HUES48 (cell line): ENCODE results near the gene STX3.
"Not testable (repeated sequence)": the region's sequence is repeated elsewhere in the genome, so short reads cannot be mapped to it uniquely, and the experiment has no call there.

Experiments used
- H3K27ac ChIP-seq: one replicate; pipeline ENCODE4 v1.7.0; 2013; ENCODE audit warnings: low read depth, low read length, inconsistent platforms
- H3K27me3 ChIP-seq: 2 replicates; pipeline ENCODE4 v1.6.1; 2013; ENCODE audit warnings: mild to moderate bottlenecking, low read length; ENCODE audit not compliant: control insufficient read depth, insufficient read depth
- H3K36me3 ChIP-seq: 2 replicates; pipeline ENCODE4 v1.6.1; 2013; ENCODE audit warnings: low read length; ENCODE audit not compliant: control insufficient read depth, insufficient read depth
- H3K4me1 ChIP-seq: 2 replicates; pipeline ENCODE4 v1.6.1; 2013; ENCODE audit warnings: mild to moderate bottlenecking, low read length; ENCODE audit not compliant: control insufficient read depth, insufficient read depth
- H3K4me3 ChIP-seq: 2 replicates; pipeline ENCODE4 v1.5.1; 2013; ENCODE audit warnings: mild to moderate bottlenecking, low read depth, low read length
- H3K9ac ChIP-seq: 2 replicates; pipeline ENCODE4 v1.6.1; 2013; ENCODE audit warnings: mild to moderate bottlenecking, low read depth, low read length, moderate library complexity
- H3K9me3 ChIP-seq: 2 replicates; pipeline ENCODE4 v1.6.1; 2013; ENCODE audit warnings: low read length; ENCODE audit not compliant: control insufficient read depth, insufficient read depth

STX3 gene

DNA sequence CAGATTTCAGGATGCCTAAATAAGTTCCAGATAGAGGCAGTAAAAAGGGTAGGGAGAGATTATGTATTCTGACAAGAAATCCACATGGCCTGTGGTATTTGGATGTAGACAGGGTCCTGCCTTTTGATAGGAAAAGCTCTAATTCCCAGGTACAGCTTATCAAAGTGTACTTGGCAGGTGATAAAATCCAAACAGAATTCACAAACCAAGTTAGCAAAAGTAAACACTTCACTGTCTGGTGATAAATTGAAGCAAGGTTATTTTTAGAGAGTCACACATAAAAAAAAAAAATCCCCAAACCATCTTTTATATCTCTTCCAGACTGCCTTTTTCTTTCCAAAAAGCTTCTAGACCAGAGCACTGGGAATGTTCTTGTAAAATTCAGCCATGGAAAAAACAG lies 84.4 kb downstream of the STX3 start:
- Histone ChIP-seq H3K4me1 (no peaks in the 10 kb centered on the region), H3K4me3 (no peak overlapping the region), H3K36me3 (no peaks in the 10 kb centered on the region), H3K9me3 (no peaks in the 10 kb centered on the region), H3K9ac (no peak overlapping the region), H3K27me3 (no peaks in the 10 kb centered on the region), H3K27ac (no peak overlapping the region)

DNA sequence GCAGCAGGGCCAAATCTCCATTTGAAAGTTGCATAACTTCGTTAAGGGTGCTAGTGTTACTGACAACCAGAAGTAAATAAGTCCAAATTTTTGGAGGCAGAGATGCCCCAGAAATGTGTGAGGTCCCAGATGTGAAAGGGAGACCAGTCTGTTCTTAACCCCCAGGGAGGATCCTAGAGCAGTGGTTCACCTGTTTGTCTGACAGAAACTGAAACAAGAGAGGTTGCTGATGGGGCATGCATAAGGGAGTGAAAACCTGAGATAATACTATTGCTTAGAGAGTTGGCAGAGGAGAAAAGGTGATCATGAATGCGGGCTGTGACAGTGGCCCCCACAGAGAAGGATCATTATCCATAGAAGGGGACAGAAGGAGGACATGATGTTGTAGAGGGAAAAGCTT lies 86.3 kb downstream of the STX3 start:
- Histone ChIP-seq H3K27me3 (no peaks in the 10 kb centered on the region), H3K4me1 (peaks cover 8% of the 10 kb centered on the region), H3K9me3 (no peaks in the 10 kb centered on the region), H3K27ac (no peak overlapping the region), H3K4me3 (no peak overlapping the region), H3K36me3 (no peaks in the 10 kb centered on the region), H3K9ac (no peak overlapping the region)

DNA sequence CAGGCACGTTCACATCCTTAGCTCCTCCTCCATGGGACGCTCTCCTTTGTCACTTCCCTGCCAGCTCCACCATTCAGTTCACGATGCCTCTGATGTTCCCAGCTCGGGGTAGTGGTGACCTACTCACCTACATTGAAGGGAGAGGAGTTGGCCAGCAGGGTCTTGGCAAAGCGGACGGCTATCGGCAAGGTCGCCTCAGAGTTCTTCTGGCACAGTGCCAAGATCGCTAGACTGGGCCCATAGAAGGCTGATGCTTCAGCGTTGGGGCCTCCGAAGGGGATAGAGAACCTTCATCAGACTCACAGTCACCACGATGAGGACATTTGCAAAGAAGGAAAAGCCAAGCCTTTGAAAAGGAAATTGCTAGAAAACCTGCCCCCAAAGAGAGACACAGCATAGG lies 87.1 kb downstream of the STX3 start:
- Histone ChIP-seq H3K4me3 (no peak overlapping the region), H3K9ac (no peak overlapping the region), H3K36me3 (no peaks in the 10 kb centered on the region), H3K4me1 (peaks cover 12% of the 10 kb centered on the region), H3K9me3 (no peaks in the 10 kb centered on the region), H3K27ac (no peak overlapping the region), H3K27me3 (no peaks in the 10 kb centered on the region)

DNA sequence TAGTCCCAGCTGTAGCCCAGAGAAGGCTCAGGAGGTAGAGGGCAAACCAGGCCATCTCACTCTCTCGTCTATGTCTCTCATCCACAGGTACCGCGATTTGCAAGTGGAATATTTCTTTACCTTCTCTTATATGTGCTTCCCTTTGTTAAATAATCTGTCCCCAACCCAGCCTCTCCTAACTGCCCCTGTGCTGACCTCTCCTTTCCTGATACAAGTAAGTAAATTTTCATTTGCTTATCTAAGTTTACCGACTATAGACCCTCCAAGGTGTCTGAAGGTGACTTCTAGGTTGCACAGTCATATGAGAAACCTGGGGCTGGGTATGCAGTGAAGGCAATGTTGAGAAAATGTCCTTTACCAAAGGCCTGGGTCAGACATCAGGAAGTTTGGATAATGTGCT lies 90.2 kb downstream of the STX3 start, which contains the start of gene CBLIF:
Gene CBLIF (minus strand): TSS at position 101 of the 400 bp plus-strand sequence. CDS start 46 bp downstream, at position 55.
- H3K9ac ChIP-seq, result no peak within 1 kb of the TSS
- peaks cover 12% of the 10 kb centered on the region for H3K4me1 ChIP-seq
- no peaks in the 10 kb centered on the region for H3K36me3 ChIP-seq
- H3K9me3 ChIP-seq, result no peaks in the 10 kb centered on the region
- H3K27me3 ChIP-seq, result no peaks in the 10 kb centered on the region
- H3K4me3 ChIP-seq, result no peak within 1 kb of the TSS
- H3K27ac ChIP-seq, result no peak within 1 kb of the TSS

DNA sequence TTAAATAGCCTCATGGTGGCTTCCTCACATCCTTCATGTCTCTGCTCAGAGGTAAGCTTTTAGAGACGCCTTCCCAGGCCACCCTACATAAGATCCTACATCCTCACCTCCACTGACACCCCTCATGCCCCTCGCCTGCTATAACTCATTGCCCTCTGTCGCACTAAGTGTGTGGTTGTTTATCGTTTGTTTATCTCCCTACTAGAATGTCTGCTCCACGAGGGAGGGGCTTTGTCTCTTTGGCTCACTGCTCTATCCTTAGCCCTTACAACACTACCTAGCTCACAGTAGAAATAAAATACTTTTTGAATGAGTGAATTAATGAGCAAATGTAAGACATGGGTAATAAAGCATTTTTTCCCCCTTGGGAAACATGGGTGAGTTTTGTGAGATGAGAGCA lies 91.4 kb downstream of the STX3 start:
- H3K36me3 ChIP-seq, result no peaks in the 10 kb centered on the region
- no peaks in the 10 kb centered on the region for H3K9me3 ChIP-seq
- no peaks in the 10 kb centered on the region for H3K27me3 ChIP-seq
- no peak overlapping the region for H3K9ac ChIP-seq
- no peak overlapping the region for H3K27ac ChIP-seq
- H3K4me3 ChIP-seq, result no peak overlapping the region
- H3K4me1 ChIP-seq, result peaks cover 12% of the 10 kb centered on the region

DNA sequence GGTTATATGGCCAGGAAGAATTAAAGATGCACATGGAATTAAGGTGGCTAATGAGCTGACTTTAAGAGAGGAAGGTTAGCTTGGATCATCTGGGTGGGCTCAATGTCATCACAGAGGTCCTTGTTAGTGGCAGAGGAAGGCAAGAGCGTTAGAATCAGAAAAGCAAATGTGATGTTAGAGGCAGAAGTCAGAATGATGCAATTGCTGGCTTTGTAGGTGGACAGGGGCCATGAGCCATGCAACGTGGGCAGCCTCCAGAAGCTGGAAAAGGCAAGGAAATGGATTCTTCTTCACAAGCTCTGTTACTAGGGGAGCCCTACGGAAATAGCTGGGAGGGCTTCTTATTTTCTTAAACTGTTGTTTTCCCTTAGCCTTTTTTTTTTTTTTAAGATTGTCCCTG lies 92.5 kb downstream of the STX3 start:
- Histone ChIP-seq H3K4me1 (peaks cover 12% of the 10 kb centered on the region), H3K27ac (no peak overlapping the region), H3K9ac (no peak overlapping the region), H3K9me3 (no peaks in the 10 kb centered on the region), H3K36me3 (no peaks in the 10 kb centered on the region), H3K27me3 (no peaks in the 10 kb centered on the region), H3K4me3 (no peak overlapping the region)

DNA sequence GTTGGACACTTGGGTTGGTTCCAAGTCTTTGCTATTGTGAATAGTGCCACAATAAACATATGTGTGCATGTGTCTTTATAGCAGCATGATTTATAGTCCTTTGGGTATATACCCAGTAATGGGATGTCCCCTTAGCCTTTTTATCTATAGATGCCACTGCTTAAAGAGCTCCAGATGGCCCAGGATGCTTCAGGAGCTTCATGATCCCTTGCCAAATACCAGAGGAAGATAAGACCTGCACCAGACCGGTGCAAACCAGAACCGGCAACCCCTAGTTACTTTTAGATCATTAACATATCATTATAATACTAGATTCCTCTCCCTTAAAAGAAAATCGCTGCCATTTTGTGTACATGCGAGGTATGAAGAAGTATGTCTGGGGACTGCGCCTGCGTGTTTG lies 93.3 kb downstream of the STX3 start:
- peaks cover 12% of the 10 kb centered on the region for H3K4me1 ChIP-seq
- H3K27ac ChIP-seq, H3K4me3 ChIP-seq, H3K9ac ChIP-seq, H3K36me3 ChIP-seq, H3K9me3 ChIP-seq, H3K27me3 ChIP-seq: not testable (repeated sequence)

DNA sequence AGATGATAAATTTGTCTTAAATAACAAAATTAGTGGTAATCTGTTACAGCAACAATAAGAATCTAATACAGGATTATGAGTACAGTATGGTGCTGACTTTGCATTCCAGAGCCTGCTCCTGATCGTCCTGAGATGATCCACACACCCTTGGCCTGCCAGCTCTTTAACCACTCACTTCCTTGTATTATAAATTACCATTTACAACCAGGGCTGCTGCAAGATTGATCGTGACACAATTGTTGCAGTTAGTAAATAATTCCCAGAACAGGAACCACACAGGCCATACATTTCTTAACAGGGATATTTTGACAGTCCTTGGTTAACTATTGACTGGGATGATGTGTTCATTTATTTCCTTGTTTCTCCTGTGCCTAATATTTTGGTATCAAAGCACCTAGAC lies 94.0 kb downstream of the STX3 start:
- no peaks in the 10 kb centered on the region for H3K9me3 ChIP-seq
- H3K9ac ChIP-seq, result no peak overlapping the region
- no peak overlapping the region for H3K27ac ChIP-seq
- no peak overlapping the region for H3K4me3 ChIP-seq
- H3K27me3 ChIP-seq, result no peaks in the 10 kb centered on the region
- peaks cover 14% of the 10 kb centered on the region for H3K4me1 ChIP-seq
- no peaks in the 10 kb centered on the region for H3K36me3 ChIP-seq

DNA sequence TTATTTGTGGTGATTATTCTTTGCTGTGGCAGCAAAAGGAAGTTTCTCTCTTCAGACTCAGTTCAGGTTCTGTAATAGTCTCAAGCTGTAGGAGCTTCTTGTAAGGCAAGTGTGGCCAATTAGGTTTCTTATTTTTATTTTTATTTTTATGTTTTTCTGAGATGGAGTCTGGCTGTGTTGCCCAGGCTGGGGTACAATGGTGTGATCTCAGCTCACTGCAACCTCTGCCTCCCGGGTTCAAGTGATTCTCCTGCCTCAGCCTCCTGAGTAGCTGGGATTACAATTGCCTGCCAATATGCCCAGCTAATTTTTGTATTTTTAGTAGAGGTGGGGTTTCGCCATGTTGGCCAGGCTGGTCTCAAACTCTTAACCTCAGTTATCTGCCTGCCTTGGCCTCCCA lies 94.4 kb downstream of the STX3 start:
- H3K4me3 ChIP-seq, H3K27ac ChIP-seq, H3K36me3 ChIP-seq, H3K27me3 ChIP-seq, H3K9ac ChIP-seq, H3K9me3 ChIP-seq: not testable (repeated sequence)
- H3K4me1 ChIP-seq, result peaks cover 14% of the 10 kb centered on the region

DNA sequence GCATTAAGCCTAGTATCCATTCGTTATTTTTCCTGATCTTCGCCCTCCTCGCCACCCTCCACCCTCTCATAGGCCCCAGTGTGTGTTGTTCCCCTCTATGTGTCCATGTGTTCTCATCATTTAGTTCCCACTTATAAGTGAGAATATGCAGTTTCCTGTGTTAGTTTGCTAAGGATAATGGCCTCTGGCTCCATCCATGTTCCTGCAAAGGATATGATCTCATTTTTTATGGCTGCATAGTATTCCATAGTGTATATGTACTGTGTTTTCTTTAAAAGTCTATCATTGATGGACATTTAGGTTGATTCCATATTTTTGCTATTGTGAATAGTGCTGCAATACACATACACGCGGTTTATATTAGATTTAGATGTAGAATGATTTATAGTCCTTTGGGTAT lies 96.2 kb downstream of the STX3 start:
- not testable (repeated sequence) for H3K27ac ChIP-seq, H3K4me3 ChIP-seq, H3K4me1 ChIP-seq, H3K36me3 ChIP-seq, H3K27me3 ChIP-seq, H3K9me3 ChIP-seq, H3K9ac ChIP-seq

DNA sequence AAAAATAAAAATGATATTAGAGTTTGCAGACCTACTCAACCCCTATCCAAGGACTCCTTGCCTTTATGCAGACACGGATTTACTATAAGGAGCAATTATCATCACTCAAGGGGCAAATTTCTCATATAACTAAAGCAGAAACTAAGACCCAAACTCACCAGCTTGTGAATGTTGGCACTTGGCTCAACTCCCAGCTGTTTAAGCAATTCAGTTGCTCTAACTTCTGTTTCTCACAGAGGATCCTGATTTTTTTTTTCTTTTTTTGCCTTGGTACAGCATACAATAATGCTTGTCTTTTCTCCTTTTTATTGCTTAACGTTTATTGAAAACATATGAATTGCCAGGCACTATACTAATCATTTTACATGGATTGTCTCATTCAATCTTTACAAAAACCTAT lies 99.7 kb downstream of the STX3 start:
- Histone ChIP-seq H3K9ac (no peak overlapping the region), H3K27me3 (no peaks in the 10 kb centered on the region)

More for the DNA sequence above, 99.7 kb downstream of the STX3 start:
- Histone ChIP-seq H3K4me3 (no peak overlapping the region), H3K27ac (no peak overlapping the region), H3K4me1 (peaks cover 12% of the 10 kb centered on the region; the same call in 1 of the 2 replicates), H3K9me3 (no peaks in the 10 kb centered on the region), H3K36me3 (no peaks in the 10 kb centered on the region)
